Stimulated activated CD8-positive, alpha-beta memory T cell treated with anti-CD3 and anti-CD28 coated beads, Interleukin-15, amount 100 ng/mL, for 48 hours (primary cell): ENCODE measurements around the gene ZHX3.

ENCODE experiments used
- DNase-seq, 2 donors: peaks; one replicate each; pipeline ENCODE4 v3.0.0-alpha.2; 2020; ENCODE audit warnings: low read depth in 2 of 2

ZHX3 gene

DNA sequence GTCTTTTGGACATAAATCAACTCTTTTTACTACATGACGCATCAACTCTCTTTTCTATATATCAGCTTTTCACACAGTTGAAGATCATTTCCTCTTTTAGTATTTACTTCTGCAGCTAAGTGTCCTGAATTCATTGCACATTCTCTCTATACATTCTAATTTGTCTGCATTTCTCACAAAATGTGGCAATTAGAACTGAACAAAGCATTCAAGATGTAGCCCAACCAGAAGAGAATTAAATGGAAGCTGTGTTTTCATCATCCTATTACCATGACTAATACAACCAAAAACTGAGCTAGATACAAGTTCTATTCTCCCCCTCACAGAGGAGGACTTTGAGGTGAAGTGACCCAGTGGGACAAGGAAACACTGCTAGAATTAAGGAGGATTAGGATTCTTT lies 93.2 kb downstream of the ZHX3 start:
- no peak for DNase-seq

DNA sequence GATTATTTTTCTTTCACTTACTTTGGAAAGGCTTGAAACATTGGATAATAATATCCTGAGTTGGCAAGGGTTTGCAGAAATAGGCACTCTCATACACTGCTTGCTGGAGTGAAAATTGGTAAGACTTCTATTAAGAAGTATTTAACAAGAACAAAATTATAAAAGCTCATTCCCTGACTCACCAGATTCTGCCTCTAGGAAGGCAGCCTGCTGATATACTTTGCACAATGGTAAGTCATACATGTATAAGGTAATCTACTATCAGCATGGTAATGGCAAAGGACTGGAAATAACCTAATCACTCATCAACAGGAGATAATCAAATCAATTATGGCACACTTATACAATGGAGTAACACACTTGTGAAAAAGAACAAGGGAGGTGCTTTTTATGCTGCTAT lies 94.4 kb downstream of the ZHX3 start:
- DNase-seq, result no peak

DNA sequence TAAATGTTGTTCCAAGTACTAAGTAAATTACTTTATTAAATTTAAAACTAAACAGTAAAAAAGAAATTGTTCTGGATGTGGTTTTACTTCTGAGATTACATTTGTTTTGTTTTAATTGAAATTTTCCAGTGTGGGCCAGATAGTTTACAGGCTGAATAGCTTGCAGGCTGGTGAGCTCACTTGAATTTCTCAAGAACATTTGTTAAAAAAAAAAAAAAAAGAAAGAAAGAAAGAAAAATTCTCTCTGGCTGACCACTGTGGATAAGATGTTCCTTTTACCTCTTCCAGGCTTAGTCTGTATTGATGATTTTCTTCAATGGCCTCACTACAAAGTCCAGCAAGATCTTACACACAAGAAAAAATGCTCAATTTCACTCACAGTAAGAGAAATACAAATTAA lies 94.8 kb downstream of the ZHX3 start:
- DNase-seq, result no peak

DNA sequence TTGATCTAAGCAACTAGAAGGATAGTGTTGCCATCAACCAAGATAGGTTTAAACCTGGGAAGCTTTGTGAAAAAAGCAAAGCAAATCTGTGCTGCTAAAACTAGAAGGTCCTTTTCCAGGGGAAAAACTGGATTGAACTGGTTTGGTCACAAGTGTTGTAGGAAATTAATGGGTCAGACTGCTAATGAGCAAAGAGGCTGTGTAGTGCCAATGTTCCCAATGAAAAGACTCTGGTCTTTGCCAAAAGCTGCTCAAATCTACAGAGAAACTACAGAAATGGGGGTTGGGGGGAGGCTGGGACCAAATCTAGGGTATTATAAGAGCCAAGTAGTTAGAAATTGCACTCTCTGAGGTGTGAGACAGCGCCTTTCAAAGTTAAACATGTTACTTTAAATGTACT lies 95.2 kb downstream of the ZHX3 start:
- DNase-seq, result no peak

DNA sequence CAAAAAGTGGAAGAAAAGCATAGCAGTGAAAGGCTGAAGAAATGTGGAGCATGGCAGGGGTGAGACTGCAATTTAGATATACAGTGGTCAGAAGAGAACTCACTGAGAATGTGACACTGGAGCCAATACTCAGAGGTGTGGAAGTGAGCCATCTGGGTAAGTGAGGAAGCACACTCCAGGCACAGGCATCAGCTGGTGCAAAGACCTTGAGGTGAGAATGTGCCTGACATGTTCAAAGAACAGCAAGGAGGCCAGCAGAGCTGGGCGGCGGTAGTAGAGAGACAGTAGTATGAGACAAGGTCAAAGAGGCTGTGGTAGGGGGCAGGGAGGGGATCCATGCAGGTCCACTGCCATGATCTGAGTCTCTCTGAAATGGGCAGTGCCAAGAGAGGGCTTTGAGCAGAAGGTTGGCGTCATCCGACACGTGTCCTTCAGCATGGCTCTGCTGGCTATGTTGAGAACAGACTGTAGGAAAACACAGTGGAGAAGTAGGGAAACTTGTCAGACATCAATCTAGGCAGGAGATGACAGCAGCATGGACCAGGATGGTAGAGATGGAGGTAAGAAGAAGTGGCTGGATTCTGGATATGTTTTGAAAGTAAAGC lies 95.8 kb downstream of the ZHX3 start:
- no peak for DNase-seq

DNA sequence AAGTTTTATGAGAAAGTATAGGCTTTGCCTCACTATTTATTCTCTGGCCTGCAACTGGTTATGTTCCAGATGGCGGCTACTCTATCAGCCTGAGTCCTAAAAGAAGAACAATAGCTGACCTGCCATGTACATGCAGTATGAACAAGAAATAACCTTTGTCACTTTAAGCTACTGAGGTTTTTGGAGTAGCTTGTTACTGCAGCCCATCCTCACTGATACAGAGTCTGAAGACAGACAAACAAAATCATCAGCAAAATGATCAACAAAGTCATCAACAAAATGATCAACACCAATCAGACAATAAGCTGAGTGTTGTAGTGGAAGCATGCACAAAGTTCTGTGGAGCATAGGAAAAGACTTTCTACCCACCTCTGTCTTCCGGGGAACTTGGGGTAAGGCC lies 97.7 kb downstream of the ZHX3 start:
- no peak for DNase-seq

DNA sequence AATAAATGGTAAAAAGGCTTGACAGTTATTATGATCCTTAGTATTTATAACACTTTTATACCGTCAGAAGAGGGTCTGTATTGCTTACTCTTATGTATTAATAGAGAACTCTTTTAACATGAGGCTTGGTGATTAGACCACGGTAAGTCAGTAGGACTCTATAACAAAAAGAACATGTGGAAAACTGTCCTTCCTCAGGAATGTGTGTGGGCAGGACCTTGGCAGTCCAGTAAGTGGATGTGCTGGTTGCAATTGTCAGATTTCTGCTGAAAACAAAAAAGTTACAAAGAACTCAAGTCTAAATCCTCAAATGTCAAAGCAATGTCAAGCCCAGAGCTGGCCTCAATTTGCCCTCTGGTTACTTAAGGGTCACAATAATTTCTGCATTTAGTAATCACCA lies 99.1 kb downstream of the ZHX3 start:
- no peak for DNase-seq

DNA sequence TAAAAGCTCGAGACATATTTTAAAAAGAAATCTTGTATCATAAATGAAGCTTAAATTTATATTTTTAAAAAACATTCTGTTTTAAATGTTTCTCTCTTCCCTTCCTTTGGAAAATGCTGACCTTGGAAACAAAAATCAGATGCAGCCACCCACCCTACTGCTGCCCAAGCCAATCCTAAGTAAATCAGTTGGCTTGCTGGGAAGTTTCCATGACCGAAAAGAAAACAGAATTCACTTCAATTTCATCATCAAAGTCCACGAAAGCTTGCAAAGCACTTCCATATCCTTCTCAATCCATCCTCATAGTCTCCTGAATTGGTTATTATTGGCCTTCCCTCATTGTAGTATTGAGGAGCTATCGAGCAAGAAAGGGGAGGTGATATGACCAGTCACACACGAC lies 100.1 kb downstream of the ZHX3 start:
- no peak for DNase-seq

DNA sequence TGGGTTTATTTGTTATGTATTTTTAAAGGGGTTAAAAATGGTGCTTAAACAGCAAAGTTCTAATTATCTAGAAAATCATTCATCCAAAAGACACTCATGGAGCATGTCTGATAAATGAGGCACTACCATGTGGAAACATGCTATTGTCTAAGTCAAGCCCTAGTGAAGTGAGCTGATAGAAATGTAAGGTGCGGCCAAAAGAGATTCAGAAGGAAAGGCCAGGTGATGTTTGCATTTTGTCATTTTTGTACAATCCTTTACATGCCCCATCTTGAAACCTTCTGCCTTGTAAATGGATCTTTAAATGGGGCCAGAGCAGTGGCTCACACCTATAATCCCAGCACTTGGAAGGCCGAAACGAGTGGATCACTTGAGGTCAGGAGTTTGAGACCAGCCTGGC lies 102.9 kb downstream of the ZHX3 start:
- no peak for DNase-seq

DNA sequence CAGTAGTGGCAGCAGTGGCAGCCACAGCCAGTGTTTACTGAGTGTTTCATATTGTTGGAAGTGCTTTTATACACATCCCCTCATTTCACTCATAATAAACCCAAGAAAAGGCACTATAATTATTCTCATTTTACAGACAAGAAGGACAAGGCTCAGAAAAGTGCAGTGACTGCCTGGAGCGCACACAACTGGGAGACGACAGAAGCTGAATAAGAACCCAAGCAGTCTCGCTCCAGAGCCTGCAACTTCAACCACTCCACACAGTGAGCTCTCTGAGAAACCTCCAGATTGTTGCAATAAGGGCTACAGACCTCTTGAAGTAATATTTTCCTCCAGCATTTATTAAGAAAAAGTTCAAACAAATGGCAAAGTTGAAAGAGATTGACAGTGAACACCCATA lies 103.3 kb downstream of the ZHX3 start:
- no peak for DNase-seq

DNA sequence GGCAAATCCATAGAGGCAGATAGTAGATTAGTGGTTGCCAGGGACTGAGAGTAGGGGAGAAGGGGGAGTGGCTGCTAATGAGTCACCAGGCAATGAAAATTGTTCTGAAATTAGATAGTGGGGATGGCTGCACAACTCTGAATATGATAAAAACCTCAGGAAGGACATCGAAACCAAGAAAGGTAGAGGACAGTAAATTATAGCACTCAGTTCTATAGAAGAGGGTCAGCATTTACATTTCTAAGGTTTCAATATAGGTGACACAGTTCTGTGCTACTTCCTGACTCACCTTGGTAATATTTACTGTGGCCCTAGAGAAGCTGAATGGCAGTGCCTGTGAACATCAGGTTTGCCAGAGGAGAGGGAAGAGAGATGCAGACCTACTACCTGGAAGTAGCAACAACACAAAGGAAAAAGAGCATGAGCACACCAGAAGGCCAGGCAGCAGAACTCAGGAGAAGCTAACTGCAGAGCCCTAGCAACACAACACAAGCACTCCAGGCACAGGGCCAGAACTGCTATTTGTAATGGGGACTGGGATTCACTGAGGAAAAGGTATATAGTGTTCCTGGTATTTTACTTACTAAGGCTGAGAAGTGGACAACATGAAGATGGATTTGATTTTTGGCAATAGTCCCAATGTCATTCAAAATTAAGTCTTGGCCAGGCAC lies 104.2 kb downstream of the ZHX3 start:
- DNase-seq, result no peak

DNA sequence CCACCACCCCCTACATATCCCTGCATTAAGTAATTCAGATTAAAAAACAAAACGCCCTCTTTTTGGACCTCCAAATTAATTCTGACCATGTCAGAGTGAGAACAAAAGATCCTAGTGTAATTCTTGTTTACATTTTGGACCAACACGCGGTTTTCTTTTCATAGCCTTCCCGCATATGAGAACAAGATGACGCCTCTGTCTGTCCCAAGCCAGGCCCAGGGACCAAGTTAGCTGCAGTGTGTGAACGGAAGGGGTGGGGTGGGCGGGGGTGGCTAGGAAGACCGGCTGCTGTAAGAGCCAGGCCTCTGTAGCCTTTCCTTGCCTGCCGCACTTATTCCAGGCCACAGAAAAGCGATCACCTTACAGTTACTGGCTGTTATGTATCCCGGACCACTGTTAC lies 112.2 kb downstream of the ZHX3 start:
- no peak for DNase-seq

DNA sequence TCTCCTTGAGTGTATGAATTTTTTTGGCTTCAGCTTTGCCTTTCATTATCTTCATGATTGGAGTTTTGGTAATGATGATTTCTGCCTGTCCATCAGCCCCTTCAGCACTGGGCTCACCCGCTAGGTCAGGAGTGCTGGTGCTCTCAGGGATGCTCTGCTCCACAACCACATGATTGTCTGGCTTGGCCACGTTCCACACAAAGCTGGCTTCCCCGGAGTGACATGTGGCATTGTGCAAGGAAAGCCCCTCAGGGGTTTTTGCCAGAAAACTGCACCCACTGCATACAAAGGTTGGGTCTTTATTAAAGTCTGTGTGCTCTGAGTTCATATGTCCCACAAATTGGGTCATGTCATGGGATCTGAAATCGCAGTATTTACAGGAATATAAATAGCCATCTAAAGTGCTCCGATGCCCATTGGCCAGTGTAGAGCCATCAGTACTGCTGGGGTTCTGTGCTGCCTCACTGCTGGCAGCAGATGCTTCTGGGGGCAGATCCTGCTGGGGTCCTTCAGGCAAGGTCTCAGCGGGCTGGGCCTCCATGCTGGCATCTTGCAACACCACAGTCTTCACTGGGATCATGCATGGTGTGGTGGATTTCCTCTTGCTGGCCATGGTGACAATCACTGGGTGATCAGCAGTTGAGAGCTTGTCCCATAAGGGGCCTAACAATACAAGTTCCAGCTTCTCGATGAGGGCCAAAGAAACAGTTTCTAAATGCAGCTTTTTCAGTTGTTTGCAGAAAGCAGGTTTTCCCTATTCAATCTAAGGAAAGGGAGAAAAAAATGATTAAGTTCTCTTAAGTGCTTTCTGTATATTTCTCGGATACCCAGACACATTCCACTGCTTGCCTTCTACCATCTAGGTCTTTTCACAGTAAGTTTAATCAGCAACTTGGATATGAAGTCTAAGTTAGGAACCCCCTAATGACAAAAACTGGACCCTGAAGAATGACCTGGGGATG lies 112.9 kb downstream of the ZHX3 start:
- no peak for DNase-seq

DNA sequence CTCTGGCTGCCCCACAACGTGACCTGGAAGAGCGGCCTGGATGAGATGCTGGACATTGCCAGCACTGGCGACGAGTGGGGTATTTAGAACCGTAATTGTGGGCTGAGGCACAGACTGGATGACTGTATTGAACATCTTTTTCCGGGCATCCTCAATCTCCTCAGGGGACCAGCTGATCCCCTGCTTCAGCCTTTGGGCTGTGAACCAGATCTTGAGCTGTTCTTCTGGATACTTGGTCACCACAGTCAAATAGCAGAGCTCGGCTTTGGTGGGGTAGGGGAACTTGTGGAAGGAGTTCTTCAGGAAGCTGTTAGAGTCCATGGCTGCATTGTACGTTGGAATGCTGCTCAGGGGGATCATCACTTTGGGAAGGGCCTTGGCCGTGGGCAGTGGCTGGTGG lies 113.9 kb downstream of the ZHX3 start:
- DNase-seq, result no peak

DNA sequence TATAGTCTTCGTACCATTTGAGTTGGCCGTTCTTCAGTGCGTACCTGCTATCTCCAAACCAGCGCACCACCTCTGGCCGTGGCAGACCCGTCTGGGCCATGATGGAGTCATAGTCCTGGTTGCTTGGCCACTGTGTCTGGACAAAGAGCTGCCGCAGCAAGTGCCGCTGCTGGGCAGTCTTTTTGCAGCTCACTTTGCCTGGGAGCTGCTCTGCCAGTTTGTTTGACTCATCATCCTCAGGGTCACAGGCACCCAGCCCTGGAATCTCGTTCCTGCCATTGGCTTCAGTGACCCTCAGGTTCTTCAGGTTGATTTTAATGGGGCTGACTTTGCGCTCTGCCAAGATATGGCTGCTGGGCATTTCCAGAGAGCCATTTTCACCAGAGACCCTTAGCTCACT lies 115.1 kb downstream of the ZHX3 start:
- DNase-seq, result no peak

DNA sequence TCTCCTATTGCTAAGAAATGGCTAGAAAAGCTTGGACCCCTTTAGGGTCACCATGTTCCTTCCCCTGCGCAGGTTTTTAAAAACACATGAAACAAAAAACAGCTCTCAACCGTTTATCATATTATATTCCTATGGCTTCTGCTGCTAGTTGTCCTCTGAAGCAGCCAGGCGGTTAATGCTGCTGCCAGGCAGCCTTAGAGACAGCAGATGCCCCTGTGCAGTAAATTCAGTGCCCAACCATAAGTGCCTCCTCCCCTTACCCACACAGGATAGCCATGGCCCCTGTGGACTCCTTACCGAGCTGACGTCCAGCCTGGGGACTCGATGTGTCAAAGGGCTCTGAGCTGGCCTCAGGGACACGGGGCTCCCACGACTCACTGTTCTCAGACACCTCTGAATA lies 115.8 kb downstream of the ZHX3 start:
- no peak for DNase-seq

DNA sequence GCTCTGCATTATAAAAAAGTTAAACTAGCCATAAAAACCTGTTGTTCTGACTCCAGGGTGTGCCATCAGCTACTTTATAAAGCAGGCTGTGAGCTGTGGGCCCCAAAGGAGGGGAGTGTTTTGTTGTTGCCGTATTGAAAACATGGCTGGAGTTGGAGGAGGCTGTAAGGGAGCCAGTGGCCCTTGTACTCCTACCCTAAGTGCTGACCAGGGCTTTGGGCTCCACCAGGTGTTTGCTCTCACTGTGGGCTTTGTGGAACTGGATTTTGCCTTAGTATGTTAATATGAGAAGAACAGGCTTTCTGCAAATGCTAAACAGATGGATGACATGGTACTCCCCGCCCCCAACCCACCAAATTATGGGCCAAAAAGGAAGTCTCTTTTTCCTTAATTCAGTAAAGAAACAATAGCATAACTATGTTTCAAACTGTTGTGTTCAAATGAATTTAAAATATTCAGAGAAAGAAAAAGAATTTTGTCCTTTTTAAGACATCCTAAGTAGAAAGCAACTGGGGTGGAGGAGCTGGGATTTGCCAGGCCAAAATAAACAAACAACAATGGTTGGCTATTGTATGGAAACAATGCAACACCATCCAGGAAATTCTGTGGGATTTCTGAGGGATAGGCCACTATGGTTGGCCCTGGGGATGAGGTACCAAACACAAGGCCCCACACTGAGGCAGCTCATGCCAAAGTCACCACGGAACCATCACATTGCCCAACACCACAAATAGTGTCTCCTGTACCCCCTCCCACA lies 116.9 kb downstream of the ZHX3 start:
- DNase-seq, result no peak

DNA sequence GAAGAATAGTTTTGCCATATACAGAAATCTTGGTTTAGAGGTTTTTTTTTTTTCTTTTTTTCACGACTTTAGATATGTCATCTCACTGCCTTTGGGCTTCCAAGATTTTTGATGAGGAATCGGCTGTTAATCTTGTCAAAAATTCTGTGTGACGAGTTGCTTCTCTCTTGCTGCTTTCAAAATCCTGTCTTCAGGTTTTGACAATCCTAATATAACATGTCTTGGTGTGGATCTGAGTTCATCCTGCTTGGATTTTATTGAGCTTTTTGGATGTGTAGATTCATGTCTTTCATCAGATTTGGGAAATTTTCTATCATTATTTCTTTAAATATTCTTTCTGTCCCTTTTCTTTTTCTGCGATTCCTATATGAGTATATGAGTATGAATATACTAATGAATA lies 119.1 kb downstream of the ZHX3 start:
- no peak for DNase-seq

DNA sequence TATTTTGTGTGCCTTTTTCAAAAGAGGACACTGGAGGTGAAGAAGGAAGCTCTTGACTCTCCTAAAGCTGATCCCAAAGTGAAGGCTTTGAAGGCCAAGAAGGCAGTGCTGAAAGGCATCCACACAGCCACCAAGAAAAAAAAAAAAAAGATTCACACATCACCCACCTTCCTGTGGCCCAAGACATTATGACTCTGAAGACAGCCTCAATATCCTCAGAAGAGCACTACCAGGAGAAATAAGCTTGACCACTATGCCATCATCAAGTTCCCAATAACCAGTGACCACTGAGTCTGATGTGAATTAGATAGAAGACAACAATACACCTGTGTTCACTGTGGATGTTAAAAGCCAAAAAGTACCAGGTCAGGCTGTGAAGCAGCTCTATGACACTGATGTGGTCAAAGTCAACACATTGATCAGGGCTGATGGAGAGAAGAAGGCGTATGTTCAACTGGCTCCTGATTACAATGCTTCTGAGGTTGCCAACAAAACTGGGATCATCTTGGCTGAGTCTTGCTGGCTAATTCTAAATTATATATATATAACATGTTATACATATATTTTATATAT lies 120.8 kb downstream of the ZHX3 start:
- DNase-seq, result no peak

DNA sequence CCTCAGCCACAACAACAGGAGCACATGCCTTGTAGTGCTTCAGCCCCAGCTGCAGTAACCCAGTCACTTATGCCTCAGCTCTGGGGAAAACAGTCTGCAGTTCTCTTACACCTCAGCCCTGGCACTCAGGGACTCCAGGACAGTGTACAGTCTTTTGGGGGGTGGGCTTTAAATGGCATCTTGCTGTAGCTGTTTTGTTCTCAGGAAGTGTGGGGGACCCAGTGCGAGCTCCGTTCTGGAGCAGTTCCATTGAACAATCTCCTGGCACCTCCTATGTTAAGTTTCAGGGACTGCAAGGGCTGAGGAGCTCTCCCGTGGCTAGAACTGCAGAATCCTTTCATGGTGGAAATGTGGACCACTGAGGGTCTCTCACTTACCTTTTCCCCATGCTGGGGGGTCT lies 125.0 kb downstream of the ZHX3 start:
- no peak for DNase-seq

DNA sequence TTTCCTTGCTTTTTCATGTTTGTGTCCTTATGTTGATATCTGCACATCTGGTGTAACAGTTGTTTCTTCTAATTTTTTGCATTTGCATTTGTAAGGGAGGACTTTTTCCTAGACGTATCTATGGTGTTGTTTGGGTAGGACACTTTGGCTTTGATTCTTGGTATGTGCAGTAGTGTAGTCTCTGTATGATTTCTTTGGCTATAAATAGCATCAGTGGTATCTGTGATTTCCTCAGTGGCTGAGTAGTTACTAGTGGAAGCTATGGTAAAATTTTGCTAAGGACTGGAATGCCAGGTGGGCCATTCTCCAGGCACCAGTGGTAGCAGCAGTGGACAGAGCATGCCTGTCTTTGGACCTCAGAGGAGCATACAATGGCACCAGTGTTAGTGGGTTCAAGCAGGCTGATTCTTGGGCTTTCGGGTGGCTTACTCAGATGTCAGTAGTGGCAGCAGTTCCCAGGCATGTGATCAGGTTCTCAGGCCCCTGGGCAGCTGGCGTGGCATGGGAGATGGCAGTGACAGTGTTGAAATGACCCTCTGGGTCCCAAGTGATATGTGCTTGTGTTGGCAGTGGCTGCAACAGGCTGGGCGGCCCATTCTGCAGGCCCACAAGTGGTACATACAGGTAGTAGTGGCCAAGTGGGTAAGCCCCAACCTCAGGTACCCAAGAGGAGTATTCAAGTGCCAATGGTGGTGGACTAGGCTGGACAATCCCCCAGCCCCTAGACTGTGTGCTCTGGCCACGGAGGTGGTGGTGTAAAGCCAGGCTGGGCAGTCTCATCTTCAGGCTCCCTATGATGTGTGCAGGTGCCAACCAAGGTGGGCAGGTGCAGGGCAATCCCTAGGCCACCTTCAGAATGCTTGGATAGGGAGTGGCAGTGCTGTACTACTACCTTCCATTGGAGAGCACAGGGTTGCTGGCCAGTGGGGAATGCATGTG lies 125.7 kb downstream of the ZHX3 start:
- no peak for DNase-seq
